Measurements from ENCODE around the gene CHST8.

Gene CHST8

GRCh38 chr19:33673258-33673875 is 51.6 kb downstream of the CHST8 start:
- no peak overlapping the region for H3K4me3 ChIP-seq (ENCODE audit: low read length)
- no peak for TF ChIP-seq CTCF (conservative IDR thresholded peaks at IDR 0.05; ENCODE audit: low read depth, low read length)
- DNase-seq (ENCODE audit: low read depth) = no peak

DNA sequence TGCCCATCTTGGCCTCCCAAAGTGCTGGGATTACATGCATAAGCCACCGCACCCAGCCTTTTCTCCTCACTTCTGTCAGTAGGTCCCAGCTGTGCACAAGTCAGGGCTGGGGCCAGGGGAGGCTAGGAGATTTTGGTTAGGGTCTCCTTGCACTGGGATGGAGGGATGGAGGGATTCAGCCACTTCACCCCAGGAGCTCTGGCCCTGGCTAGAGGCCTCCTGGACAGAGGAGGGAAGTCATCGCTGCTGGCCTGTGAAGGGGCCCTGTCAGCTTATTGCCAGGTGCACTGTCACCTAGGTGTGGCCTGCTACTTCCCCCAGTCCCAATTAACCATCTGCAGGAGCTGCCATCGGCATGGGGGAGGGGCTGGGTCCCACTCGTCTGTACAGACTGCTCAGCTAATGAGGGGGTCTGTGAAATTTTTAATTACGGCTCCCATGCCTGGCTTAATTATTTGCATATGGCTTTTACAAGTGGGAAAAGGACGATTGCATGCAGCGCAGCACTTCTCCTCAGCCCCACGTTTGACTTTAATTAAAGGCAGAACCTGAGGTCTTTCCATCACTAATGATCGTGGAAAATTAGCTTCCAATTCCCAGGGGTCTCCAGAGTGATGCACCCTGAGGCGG is 52.4 kb downstream of the CHST8 start:
- DNase-seq (ENCODE audit: low read depth) = no peak
- no peak for TF ChIP-seq CTCF (conservative IDR thresholded peaks at IDR 0.05; ENCODE audit: low read depth, low read length)
- H3K4me3 ChIP-seq (ENCODE audit: low read length) = no peak overlapping the region

- no peak for TF ChIP-seq CTCF (conservative IDR thresholded peaks at IDR 0.05; ENCODE audit: low read depth, low read length)
Measured at GRCh38 chr19:33674626-33675367, 53.0 kb downstream of the CHST8 start.

DNA sequence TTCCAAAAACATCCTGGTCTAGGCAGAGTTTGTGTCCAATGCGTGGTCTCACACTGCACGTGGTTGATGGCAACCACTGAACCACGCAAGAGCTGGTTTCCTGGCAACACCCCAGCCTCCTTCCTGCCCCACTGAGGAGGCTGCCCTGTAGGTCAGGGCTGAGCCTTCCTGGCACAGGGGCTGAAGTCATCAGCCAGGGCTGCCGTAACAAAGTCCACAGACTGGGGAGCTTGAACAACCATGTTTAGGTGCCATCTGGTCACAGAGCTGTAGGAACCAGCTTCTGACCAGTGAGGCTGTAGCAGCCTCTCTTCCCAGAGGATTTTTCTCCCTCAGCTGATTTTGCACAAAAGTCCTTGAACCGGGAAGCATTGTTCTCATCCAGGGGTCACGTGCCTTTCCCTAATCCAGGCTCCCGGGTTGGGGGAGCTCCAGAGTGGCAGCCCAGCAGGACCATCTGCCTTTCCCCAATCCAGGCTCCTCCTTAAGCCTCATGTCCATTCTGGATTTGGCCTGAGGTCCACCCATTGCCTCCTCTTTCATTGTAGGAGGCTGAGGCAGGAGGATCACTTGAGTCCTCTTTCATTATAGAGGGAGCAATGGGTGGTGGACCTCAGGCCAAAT is 53.9 kb downstream of the CHST8 start:
- no peak for TF ChIP-seq CTCF (conservative IDR thresholded peaks at IDR 0.05; ENCODE audit: low read depth, low read length)
- DNase-seq (ENCODE audit: low read depth) = no peak
- no peak overlapping the region for H3K4me3 ChIP-seq (ENCODE audit: low read length)

More at GRCh38 chr19:33674626-33675367, 53.0 kb downstream of the CHST8 start:
- no peak overlapping the region for H3K4me3 ChIP-seq (ENCODE audit: low read length)
- DNase-seq (ENCODE audit: low read depth) = no peak

GRCh38 chr19:33676999-33677665 is 55.4 kb downstream of the CHST8 start:
- TF ChIP-seq CTCF (conservative IDR thresholded peaks at IDR 0.05; ENCODE audit: low read depth, low read length) = no peak
- DNase-seq (ENCODE audit: low read depth) = no peak
- no peak overlapping the region for H3K4me3 ChIP-seq (ENCODE audit: low read length)

- no peak overlapping the region for H3K4me3 ChIP-seq (ENCODE audit: low read length)
- DNase-seq (ENCODE audit: low read depth) = no peak
- no peak for TF ChIP-seq CTCF (conservative IDR thresholded peaks at IDR 0.05; ENCODE audit: low read depth, low read length)
Measured at GRCh38 chr19:33677745-33678426, 56.1 kb downstream of the CHST8 start.
